Parathyroid adenoma (tissue), 2 donors: Measurements from ENCODE around the gene LIPC.

Experiments used
- H2AFZ ChIP-seq: fragments of 300-600 bp; sonication (generic); one replicate; pipeline ENCODE4 v1.7.0; 2017; ENCODE audit warnings: antibody characterized with exemption, mild to moderate bottlenecking
- H3K27ac ChIP-seq: fragments of 300-600 bp; sonication (generic); one replicate; pipeline ENCODE4 v1.7.0; 2017
- H3K27me3 ChIP-seq: fragments of 300-600 bp; sonication (generic); one replicate; pipeline ENCODE4 v1.7.0; 2017; ENCODE audit warnings: low read length; ENCODE audit not compliant: control insufficient read depth, insufficient read depth
- H3K36me3 ChIP-seq: fragments of 300-600 bp; sonication (generic); one replicate; pipeline ENCODE4 v1.7.0; 2017; ENCODE audit warnings: low read length; ENCODE audit not compliant: control insufficient read depth, insufficient read depth
- H3K4me1 ChIP-seq: fragments of 300-600 bp; sonication (generic); one replicate; pipeline ENCODE4 v1.7.0; 2017; ENCODE audit warnings: control low read depth
- H3K4me2 ChIP-seq: fragments of 300-600 bp; sonication (generic); one replicate; pipeline ENCODE4 v1.7.0; 2017; ENCODE audit warnings: low read length
- H3K4me3 ChIP-seq: fragments of 300-600 bp; sonication (generic); one replicate; pipeline ENCODE4 v1.7.0; 2017; ENCODE audit warnings: low read depth, low read length
- H3K79me2 ChIP-seq: fragments of 300-600 bp; sonication (generic); one replicate; pipeline ENCODE4 v1.7.0; 2017; ENCODE audit warnings: control low read depth
- H3K9ac ChIP-seq: fragments of 300-600 bp; sonication (generic); one replicate; pipeline ENCODE4 v1.7.0; 2017; ENCODE audit warnings: mild to moderate bottlenecking
- H3K9me3 ChIP-seq: fragments of 300-600 bp; sonication (generic); one replicate; pipeline ENCODE4 v1.7.0; 2017; ENCODE audit warnings: low read length; ENCODE audit not compliant: control insufficient read depth
- CTCF ChIP-seq: fragments of 300-600 bp; sonication (generic); IDR thresholded peaks from one replicate; pipeline ENCODE4 v1.7.0; 2017; ENCODE audit warnings: antibody characterized with exemption, mild to moderate bottlenecking
- donor health status: primary hyperparathyroidism.

LIPC gene

GRCh38 chr15:58489289-58490085, 57.7 kb downstream of the LIPC start:
- H3K27ac ChIP-seq = no peak overlapping the region
- no peaks in the 10 kb centered on the region for H3K4me1 ChIP-seq
- TF ChIP-seq CTCF = no peak

GRCh38 chr15:58490086-58490887, 58.5 kb downstream of the LIPC start:
- Histone ChIP-seq H3K36me3 (no peaks in the 10 kb centered on the region), H3K4me3 (no peak overlapping the region), H3K9me3 (no peaks in the 10 kb centered on the region), H3K79me2 (no peaks in the 10 kb centered on the region), H3K4me1 (no peaks in the 10 kb centered on the region), H3K9ac (no peak overlapping the region), H3K27ac (no peak overlapping the region), H2AFZ (no peak overlapping the region), H3K27me3 (no peaks in the 10 kb centered on the region), H3K4me2 (no peak overlapping the region)
- no peak for TF ChIP-seq CTCF

More at GRCh38 chr15:58489289-58490085, 57.7 kb downstream of the LIPC start:
- Histone ChIP-seq H3K4me3 (no peak overlapping the region), H3K9me3 (no peaks in the 10 kb centered on the region), H3K27me3 (no peaks in the 10 kb centered on the region), H3K79me2 (no peaks in the 10 kb centered on the region), H3K36me3 (no peaks in the 10 kb centered on the region), H3K4me2 (no peak overlapping the region), H3K9ac (no peak overlapping the region), H2AFZ (no peak overlapping the region)

GRCh38 chr15:58490888-58491473, 59.2 kb downstream of the LIPC start:
- Histone ChIP-seq H3K9me3 (no peaks in the 10 kb centered on the region), H3K27me3 (no peaks in the 10 kb centered on the region), H3K4me3 (no peak overlapping the region), H3K9ac (no peak overlapping the region), H3K36me3 (no peaks in the 10 kb centered on the region), H3K27ac (no peak overlapping the region), H3K79me2 (no peaks in the 10 kb centered on the region), H2AFZ (no peak overlapping the region), H3K4me2 (no peak overlapping the region), H3K4me1 (no peaks in the 10 kb centered on the region)
- no peak for TF ChIP-seq CTCF

GRCh38 chr15:58491499-58492202, 59.9 kb downstream of the LIPC start:
- Histone ChIP-seq H3K9ac (no peak overlapping the region), H3K27ac (no peak overlapping the region)
- TF ChIP-seq CTCF = no peak

More at GRCh38 chr15:58491499-58492202, 59.9 kb downstream of the LIPC start:
- Histone ChIP-seq H3K4me1 (no peaks in the 10 kb centered on the region), H3K4me3 (no peak overlapping the region), H3K79me2 (no peaks in the 10 kb centered on the region), H3K4me2 (no peak overlapping the region), H2AFZ (no peak overlapping the region), H3K9me3 (no peaks in the 10 kb centered on the region), H3K36me3 (no peaks in the 10 kb centered on the region), H3K27me3 (no peaks in the 10 kb centered on the region)
